Nucleus accumbens (tissue), 56 donors: ENCODE data around the gene LPAR3.
"Not testable (repeated sequence)": the region's sequence is repeated elsewhere in the genome, so short reads cannot be mapped to it uniquely, and the experiment has no call there.

Source experiments
- DNase-seq, 56 donors: peaks; one replicate each; lab custom pipeline; 2025; lab: John Stamatoyannopoulos, UW

The LPAR3 gene

DNA sequence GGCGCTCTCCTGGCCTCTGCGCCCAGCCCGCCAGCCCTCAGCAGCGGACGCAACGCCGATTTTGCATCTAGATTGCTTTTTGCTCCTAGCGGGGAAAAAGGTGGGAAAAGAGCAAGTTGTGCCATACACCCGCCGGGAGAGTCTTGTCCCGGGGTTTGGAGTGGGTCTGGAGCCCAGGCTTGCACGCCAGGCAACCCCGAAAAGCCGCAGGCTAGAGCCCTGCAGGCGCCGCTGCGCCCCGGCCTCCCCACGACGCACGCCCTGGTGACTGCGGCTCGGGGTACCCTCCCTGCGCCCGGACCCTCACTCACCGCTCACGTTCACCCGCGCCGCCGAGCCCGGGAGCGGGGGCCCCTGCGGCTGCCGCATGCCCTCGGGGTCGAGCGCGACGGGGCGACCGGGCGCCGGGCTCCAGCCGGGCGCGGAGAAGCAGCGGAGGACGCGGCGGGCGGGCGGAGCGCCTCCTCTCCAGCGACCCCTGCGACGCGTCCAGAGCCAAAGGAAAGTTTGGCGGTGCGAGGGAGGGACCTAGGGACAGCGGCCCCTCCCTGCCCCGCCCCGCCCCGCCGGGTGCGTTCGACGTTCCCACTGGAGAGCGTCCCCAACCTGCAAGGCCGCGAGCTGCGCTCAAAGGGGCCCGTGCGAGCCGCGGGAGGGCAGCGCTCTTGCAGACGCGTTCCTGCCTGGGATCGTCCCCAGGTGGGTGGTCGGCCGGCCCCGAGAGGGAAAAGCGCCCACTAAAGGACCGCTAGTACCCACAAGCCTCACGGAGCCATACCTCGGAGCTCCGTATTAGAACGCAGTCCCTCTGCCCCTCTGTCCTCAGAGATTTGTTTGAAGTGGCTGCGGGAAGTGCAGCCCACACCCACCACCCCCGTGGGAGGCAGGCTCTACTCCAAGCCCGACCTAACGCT is at the start of gene LPAR3:
Gene LPAR3 (minus strand): TSS at position 502 of the 914 bp plus-strand sequence. CDS start 27,086 bp downstream, outside the sequence.
- peak in 2 of 56 donors; percentile 1 to 3 for DNase-seq

GRCh38 chr1:84941843-84942242 is 48.8 kb upstream of the LPAR3 start:
- no peak for DNase-seq

DNA sequence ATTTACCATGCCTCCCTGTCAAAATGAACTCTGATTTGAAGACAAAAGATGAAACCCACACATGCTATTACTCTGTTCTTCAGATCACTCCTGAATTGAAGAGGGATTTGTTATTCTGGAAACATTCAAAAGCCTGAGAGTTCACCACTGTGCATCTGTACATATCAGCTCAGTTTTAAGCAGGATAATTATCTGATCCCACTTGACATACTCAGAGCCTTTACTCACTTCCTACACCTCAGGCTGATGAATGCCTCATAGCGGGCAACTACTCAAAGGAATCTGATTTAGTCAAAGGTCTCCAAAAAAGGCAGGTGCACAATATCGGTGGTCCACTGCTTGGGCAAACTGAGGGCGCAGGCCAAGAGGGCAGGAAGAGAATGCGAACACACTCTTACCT is 47.5 kb upstream of the LPAR3 start:
- DNase-seq = peak in 10 of 56 donors; percentile 13 to 43 (median 30)

- DNase-seq = no peak
Observed at GRCh38 chr1:84939761-84940160, 46.8 kb upstream of the LPAR3 start.

DNA sequence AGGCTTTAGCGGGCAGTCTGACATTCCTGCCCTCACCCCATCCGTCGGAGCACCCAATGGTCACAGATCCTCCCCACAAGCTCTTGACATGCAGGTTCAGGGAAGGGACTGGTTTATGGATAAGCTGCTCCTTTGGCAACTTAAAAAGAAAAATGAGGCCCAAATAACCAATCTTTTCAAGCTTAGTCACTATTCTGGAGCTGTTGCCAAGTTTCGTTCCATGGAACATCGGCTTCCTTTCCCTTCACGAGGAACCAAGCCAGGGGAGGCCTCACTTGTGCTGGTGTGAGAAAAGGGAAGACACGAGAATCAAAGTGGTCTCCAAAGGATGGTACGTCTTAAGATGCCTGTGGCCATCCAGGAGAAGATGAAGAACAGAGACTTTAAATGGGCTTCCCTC is 46.1 kb upstream of the LPAR3 start:
- DNase-seq = no peak

DNA sequence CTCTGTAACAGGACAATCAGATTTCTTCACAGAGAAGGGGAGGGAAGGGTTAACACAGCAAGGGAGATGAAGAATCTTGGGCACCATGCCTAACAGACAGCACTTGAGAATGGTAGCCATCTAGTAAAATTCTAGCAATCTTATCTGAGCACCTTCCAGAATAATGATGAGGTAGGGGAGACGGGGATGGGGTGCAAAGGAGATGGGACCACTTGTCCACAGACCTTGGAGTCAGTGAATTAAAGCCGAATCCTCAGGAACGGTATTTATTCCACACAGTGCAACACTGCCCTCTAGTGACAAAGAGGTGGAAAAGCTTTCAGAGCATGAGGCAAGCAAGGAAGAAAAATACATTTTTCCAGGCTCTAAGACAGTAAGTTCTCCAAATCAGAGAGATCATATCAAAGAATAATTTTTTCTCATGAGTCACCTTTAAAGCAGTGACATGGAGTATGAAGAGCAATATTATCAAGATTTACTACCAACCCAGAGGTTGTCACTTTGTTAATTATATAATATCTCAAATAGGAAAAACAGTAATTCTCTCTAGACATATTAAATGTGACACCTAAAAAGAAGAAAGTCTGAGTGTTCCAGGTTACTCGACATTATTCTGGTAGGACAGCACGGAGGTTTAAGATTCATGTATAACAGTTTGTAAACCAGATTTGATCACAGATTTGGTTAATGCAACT is 43.3 kb upstream of the LPAR3 start:
- DNase-seq = peak in 30 of 56 donors; percentile 1 to 59 (median 17)

GRCh38 chr1:84933011-84933611 is 40.1 kb upstream of the LPAR3 start:
- no peak for DNase-seq

DNA sequence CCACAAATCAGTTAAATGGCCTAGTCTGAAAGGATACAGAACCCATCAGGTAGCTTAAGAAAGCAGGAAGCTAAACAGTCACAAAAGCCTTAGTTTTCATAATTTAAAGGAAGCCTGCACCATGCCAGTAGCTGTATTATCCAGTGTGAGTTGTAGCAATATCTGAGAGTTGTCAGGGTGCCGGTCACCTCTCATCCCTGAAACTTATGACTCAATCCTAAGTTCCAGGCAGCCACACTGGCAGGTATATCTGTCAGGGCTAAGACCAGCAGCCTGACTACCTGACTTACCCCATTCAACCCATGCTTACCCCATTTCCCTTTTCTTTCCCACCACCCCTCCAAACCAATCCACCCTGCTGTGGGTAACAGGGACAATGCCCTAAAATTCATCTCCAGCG is 37.8 kb upstream of the LPAR3 start:
- no peak for DNase-seq

GRCh38 chr1:84930329-84930728 is 37.3 kb upstream of the LPAR3 start:
- DNase-seq = no peak

DNA sequence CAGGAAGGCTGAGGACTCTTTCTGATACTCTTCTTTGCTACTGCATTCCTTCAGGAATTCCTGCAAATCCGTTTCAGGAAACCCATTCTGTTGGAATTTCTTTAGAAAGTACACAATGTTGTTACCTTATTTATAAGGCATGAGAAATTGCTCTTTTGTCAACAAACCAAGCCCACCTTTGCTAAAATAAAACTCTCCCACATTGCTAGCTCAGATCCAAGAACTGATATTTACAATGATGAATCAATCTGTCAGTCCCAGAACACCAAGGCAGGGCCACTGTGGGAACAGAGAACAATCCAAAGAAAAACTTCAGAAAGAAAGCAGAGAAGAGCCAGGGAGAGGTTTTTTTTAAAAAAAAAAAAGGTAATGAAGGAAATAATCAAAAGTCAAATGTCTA is 36.6 kb upstream of the LPAR3 start:
- DNase-seq = no peak

DNA sequence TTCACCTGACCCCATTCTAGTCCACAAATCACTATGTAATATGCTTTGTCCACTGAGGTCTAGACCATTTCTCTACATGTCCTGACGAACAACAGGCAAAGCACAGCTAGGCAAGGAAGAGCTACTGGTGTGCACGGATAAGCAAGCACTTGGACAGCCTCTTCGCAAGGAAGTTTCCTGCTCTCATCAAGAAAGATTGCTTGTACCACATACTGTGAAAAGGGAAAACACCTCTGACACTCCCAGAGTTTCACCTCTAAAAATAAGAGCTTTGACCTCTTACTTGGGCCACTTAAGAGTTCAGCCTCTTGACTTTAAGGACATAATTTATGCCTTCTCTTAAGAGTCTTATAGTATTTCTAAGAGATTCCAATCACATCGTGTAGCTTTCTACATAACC is 36.0 kb upstream of the LPAR3 start:
- no peak for DNase-seq

DNA sequence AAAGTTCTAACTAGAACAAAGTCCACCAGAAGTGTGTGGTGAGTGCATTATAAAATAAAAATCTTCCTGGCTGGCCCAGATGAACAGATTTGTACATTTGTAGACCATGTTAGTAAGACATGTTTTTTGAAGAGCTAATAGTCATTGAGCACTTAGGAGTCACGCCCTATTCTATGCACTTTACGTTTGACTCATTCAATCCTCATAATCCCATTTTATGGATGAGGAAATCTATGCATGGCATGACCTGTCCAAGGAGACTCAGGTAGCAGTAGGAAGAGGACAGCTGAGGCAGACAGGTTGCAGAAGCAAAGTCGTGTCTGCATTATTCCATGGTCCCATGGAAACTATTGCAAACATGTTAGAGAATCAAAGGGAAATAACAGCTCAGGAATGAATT is 30.3 kb upstream of the LPAR3 start:
- DNase-seq = no peak

DNA sequence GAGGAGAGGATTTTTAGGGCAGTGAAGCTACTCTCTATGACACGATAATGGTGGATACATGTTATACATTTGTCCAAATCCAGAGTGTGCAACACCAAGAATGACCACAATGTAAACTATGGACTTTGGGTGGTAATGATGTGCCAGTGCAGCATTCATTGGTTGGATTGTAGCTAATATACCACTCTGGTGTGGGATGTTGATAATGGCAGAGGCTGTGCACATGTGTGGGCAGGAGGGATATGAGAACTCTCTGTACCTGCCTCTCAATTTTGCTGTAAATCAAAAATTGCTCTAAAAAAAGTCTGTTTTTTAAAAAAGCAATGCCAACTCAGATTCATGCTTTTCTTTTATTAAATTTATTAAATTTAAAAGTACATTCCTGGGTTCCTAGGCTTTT is 27.2 kb upstream of the LPAR3 start:
- DNase-seq = peak in 13 of 56 donors; percentile 5 to 50 (median 17)

DNA sequence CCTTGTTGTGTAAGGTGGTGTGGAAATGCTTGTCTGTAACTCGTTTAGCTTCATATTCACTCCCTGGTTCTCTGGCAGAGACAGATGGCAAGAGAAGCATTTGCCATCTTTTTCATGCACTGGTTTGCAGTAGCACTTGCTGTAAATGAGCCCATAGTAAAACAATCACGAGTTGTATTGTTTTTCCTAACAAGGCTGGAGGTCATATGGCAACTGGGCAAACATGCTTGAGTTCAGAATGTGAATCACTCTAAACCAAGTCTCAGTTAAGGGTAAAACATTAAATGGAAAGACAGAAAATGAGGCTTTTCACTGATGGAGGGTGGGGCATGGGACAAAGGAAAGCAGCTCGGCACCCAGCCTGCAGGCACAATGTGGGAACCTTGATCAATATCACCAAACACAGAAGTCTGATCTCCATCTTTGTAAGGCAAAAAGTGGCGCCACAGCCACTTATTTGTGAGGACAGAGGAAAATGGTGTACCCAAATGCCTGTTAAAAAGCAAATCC is 26.5 kb upstream of the LPAR3 start:
- no peak for DNase-seq

GRCh38 chr1:84918726-84919336 is 25.8 kb upstream of the LPAR3 start:
- DNase-seq = no peak

GRCh38 chr1:84916897-84917296 is 23.9 kb upstream of the LPAR3 start:
- no peak for DNase-seq

DNA sequence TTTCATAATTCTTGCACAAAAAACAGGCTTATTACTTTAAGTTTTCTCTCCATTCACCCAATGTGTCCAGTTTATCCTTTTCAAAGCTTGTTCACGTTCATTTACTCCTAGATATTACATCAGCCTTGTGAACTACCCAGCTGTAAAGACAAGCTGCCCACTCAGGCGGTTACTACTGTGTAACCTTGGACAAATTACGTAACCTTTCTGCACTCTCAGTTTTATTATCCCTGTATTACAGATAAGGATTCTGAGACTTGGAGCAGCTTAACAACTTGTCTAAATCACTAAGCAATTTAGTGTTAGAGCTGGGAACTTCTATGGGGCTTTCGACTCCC is 20.5 kb upstream of the LPAR3 start:
- no peak for DNase-seq

GRCh38 chr1:84912726-84913554 is 19.9 kb upstream of the LPAR3 start:
- no peak for DNase-seq

GRCh38 chr1:84908746-84909464 is 15.9 kb upstream of the LPAR3 start:
- not testable (repeated sequence) for DNase-seq
